Measurements from ENCODE around the gene FRA10AC1.
"Not testable (repeated sequence)": the region's sequence is repeated elsewhere in the genome, so short reads cannot be mapped to it uniquely, and the experiment has no call there.

Gene FRA10AC1

DNA sequence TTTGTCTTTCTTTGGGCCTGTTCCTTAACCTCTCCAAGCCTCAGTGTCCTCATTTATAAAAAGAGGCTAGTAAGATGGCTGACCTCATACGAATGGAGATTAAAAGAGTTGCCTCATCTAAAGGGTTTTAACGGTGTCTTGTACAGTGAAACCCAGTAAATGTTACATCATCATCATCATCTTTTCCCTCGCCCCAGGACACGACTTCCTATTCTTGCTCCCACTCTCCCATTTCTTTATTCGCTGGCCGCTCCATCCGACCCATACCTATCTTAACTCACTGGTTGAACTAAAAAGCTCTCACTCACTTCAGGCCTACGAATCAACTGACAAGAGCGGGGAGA, 554 bp downstream of the FRA10AC1 start:
- DNase-seq: no peak

DNA sequence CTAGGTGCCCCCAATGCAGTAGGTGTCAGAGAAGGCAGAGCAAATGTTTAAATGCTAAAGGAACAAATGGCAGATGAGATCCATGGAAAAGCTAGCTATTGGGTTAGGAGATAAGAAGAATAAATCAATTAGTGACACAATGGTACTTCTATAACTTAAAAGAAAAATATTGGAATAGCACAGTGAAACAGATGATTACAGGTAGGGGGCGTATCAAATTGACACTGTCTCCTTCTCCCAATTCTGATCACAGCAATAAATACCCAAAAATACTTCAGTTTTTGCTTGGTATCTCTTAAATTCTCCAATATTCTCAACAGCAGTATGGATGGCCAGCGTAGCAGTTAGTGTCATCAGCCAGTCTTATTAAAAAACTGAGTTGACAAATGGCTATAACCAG, 5.2 kb downstream of the FRA10AC1 start:
- DNase-seq: no peak

DNA sequence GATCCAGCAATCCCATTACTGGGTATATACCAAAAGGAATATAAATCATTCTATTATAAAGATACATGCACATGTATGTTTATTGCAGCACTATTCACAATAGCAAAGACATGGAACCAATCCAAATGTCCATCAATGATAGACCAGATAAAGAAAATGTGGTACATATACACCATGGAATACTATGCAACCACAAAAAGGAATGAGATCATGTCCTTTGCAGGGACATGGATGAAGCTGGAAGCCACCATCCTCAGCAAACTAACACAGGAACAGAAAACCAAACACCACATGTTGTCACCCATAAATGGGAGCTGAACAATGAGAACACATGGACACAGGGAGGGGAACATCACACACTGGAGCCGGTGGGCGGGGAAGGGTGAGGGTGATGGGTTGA, 5.8 kb downstream of the FRA10AC1 start:
- DNase-seq: not testable (repeated sequence)

GRCh38 chr10:93695740-93696139, 6.7 kb downstream of the FRA10AC1 start:
- DNase-seq: no peak

DNA sequence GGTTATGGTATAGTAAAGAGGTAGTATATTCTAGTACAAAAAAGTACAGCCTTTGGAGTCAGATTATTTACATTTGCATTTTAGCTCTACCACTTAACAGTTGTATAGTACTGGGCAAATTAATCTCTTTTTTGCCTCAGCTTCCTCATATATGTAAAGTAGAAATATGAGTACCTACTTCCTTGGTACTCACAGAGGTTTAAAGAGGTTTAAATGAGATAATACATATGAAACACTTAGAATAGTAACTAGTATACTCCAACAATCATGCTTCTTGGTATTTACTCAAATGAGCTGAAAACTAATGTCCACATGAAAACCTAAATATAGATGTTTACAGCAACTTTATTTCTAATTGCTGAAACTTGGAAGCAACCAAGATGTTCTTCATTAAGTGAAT, 14.7 kb downstream of the FRA10AC1 start:
- DNase-seq: no peak

DNA sequence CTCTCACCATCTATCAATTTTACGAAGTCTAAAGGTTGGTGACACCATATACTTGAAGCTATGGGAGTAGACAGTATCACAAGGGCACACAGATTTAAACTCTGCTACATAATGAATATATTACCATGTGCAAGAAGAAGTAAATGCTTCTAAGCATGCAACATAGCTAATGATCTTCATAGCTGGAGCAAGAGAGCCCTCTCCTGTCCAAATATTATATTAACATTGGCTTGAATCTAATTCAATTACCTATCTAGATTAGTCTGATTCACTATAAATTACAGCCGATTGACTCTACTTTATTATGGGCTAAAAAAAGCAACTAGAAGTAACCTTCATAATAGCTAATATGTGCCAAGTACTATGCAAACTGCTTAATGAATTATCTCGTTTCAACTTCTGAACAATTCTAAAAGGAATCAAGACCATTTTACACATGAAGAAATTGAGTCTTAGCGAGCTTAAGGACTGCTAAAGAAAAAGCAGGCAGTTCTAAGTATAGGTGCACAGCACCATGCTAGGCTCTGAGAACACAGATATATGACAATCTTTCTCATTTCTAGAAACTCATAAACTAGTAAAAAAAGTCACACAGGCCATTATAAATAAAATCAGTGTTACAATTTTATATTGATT, 21.9 kb downstream of the FRA10AC1 start:
- DNase-seq: peak; percentile 29

DNA sequence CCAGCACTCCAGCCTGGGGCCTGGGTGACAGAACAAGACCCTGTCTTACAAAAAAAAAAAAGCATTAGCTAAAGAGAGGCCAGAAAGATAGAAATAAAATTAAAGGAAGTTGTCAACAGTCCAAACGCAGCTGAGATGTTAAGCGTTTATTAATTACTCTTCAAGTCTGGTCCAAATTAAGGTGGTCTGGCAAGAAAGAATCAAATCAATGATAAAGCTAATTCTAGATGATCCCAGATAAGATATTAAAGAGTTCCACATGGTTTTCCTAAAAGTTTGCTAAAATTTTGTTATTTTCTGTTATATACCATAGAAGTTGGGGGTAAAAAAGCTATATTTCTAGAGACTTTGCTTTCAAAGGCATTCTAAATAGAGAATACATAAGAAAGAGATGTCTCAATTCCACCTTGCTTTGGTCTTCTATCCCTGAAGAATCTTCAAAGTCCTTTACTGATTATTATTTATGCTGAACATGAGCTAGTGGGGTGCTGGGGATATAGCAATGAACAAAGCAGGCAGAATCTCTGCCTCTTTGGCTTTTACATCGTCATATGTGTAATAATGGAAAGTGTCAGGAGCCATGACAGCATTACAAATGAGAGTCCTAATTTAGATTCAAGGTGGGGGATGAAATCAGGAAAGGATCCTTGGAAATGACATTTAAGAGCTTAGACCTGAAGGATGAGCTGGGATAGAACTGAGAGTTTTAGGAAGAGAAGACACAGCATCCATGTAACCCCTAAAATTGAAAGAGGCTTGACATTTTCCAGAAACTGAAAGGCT, 23.4 kb downstream of the FRA10AC1 start:
- DNase-seq: no peak

DNA sequence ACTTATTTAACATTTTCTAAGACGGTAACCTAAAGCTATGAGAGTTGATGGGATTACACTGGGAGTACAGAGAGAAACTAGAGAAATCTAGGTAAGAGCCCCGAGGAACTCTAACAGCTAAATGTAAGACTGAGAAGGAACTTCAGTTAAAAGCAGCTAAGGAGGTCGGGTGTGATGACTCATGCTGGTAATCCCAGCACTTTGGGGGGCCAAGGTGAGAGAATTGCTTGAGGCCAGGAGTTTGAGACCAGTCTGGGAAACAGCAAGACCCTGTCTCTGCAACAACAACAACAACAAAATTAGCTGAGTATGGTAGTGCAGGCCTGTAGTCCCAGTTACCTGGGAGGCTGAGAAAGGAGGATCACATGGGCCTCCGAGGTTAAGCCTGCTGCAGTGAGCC, 24.0 kb downstream of the FRA10AC1 start:
- no peak for DNase-seq

DNA sequence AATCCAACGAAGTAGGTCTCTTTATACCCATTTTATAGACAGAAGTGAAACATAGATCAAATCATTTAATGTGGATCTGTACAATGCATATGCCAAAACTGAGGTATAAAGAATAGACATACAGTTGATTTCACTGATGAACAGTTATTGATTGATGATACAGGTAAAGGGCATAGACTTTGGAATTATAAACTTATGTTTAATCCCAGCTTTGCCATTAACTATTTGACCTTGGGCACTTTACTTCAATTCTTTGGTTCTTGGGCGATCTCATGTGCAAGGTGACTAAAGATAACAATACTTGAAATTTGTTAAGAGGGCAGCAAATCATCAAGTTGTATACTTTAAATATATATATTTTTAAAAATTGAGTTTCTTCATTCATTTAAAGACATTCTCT, 28.6 kb downstream of the FRA10AC1 start:
- no peak for DNase-seq

- no peak for DNase-seq
These were observed 29.5 kb downstream of the FRA10AC1 start for GRCh38 chr10:93672890-93673289.

DNA sequence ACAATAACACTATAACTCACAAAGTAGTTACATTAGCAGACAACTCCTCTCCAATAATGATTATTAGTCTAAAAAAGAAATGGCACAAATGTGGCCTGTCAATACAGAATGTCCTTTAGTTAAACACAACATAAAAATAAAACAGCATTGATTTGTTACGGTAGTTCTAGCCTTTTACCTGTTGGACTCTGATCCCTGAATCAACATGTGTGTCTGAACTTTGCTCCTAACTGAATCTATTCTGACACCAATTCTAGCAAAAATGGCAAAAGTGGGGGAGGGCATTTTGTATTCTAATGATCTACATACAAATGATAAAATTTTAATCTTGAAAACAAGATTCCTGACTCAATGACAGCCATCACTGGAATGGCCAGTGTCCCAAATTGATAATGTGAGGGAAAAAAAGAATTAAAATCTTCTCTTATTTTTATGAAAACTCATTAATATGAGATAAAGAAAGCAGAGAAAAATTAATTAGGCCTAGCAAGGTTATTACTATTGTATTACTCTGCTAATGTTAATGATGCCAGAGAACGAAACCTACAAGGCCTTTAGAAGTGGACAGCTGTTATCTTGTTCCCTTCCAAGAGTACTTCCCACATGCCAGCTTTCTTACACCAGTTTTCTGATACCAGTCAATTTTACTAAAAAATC, 30.2 kb downstream of the FRA10AC1 start:
- DNase-seq: no peak

- no peak for DNase-seq
These were observed 31.4 kb downstream of the FRA10AC1 start for GRCh38 chr10:93671042-93671441.

GRCh38 chr10:93670372-93670771, 32.0 kb downstream of the FRA10AC1 start:
- no peak for DNase-seq

DNA sequence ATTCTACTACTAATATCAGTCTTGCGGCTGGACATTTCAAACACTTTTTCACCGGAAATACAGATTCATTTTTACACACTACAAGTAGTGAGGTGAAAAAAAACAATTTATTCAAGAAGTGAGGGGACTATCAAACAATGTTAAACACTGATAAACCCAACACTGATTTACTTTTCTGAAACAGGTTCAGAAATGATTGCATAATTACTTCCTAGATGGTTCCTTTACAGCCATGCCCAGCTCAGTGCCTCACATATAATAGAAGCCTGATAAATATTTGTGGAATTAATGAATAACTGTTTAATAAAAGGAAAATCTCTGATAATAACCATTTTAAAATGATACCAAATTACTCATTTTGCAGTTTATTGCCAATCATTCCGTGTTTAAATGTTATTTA, 34.6 kb downstream of the FRA10AC1 start:
- DNase-seq: no peak

DNA sequence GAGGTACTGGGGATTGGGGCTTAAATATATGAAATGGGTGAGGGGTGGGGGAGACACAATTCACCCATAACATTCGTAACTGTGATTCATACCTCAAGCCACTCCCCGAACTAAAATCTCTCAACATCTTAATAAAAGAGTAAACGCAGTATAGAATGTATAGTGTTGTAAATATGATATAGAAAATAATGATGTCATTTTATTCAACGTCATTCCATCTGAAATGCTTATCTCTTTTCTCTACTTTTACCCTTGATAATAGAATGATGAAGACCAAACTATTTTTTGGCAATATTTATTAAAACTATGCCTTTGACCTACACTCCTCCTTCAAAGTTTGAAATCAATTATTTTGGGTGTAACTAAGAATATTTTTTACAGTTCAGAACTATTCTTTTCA, 36.4 kb downstream of the FRA10AC1 start:
- DNase-seq: no peak

DNA sequence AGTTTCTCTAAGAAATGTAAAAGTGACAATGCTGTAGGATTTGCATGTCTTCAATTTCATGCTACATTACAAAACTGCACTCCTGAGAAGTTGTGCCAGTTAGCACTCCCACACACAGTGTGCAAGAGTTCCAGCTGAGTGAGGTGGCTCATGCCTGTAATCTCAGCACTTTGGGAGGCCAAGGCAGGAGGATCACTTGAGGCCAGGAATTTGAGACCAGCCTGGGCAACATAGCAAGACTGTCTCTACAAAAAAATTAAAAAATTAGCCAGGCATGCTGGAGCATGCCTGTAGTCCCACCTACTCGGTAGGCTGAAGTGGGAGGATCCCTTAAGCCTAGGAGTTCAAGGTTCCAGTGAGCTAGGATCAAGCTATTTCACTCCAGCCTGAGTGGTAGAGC, 44.6 kb downstream of the FRA10AC1 start:
- no peak for DNase-seq

- DNase-seq: no peak
These were observed 46.2 kb downstream of the FRA10AC1 start for GRCh38 chr10:93656155-93656554.

- no peak for DNase-seq
These were observed 48.2 kb downstream of the FRA10AC1 start for GRCh38 chr10:93654201-93654600.

DNA sequence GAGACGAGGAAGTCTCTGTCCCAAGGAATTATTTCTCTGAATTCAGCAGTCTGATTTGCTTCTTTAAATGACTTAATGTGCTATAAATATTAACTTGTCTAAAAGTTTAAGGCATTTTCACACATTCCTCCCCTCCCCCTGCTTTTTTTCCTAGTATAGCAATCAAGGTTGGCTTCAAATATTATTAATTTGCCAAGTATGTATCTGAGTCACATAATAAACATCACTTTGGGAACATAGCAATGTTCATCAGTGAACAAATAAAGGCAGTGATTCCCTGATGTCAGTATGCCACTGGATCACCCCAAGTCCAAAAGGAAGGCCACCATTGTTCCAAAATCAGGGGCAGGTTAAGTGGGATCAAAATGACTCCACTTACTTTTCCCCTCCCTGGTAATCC, 49.5 kb downstream of the FRA10AC1 start:
- no peak for DNase-seq

- no peak for DNase-seq
These were observed 62.6 kb downstream of the FRA10AC1 start for GRCh38 chr10:93639791-93640190.

DNA sequence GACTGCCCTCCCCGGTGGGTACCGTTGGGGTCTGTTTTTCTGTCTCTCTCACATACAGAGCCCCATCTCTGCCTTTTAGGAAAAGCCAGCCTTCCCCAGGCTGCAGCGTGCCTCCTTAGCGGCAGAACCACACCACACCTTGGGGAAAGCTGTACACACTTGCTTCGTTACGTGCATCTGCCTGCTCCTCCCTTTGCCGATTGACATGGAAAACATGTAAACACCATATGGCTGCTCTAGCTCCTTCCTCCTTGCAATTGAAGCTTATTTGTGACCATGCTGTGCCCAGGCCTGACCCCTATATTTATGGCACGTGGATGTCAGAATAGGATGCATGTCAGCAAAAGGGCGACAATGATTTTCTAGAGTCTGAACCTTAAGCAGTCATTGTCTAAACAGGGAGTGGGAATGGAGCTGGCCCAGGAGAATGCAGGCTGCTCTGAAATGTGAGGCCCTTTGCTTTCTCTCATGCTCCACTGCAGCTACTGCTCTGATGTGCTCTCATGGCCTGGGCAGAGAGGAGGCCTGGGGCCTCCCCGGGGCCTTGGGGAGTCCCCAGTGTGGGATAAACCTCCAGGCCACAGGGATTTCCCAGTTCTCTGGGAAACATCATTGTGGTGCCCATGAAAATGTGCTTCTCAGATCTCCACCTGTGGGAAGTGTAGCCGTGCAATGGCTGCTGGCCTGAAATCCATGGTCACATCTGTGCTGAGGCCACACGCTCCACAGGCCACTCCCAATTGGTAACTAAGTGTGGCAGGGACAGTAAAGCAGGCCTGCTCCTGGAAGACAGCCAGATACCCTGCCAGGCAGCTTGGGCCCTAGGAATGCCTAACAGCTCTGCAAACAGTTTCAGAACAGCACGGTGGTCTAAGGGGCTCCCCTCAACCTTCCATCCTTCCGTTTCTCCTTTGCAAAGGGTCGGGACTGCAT, 71.5 kb downstream of the FRA10AC1 start:
- DNase-seq: no peak

DNA sequence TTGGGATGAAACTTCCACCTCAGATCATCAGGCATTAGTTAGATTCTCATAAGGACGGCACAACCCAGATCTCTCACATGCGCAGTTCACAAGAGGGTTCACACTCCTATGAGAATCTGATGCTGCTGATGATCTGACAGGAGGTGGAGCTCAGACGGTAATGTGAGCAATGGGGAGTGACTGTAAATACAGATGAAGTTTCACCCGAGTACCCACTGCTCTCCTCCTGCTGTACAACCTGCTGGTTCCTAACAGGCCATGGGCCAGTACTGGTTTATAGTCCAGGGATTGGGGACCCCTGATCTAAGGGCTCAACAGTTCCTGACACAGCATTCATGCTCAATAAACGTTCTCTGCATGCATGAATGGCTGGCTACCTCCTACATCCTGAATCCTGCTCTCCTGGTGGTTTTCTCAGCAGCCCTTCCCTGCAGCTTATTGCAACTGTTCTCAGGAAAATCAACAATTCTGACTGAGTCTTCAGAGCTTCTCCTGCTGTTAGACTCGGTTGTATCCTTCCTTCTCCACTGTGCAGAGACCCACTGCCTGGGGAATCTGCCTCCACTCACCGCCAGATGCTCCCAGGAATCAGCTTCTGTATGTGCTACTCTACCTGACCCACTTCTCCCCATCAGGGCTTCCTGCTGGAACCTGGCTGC, 72.6 kb downstream of the FRA10AC1 start:
- no peak for DNase-seq

- no peak for DNase-seq
These were observed 73.5 kb downstream of the FRA10AC1 start for GRCh38 chr10:93628858-93629257.

Measured in COR-L47 (cell line).